Measurements from ENCODE around the gene PRKCE. TPM values are rescaled to one million over a fixed set of nuclear protein-coding genes. Genes with fewer than 3 reads are reported as not detected.
"Not testable (repeated sequence)": the region's sequence is repeated elsewhere in the genome, so short reads cannot be mapped to it uniquely, and the experiment has no call there.

Gene PRKCE
- total RNA-seq, 1 experiment from 2014 or later, result 14.0 TPM

DNA sequence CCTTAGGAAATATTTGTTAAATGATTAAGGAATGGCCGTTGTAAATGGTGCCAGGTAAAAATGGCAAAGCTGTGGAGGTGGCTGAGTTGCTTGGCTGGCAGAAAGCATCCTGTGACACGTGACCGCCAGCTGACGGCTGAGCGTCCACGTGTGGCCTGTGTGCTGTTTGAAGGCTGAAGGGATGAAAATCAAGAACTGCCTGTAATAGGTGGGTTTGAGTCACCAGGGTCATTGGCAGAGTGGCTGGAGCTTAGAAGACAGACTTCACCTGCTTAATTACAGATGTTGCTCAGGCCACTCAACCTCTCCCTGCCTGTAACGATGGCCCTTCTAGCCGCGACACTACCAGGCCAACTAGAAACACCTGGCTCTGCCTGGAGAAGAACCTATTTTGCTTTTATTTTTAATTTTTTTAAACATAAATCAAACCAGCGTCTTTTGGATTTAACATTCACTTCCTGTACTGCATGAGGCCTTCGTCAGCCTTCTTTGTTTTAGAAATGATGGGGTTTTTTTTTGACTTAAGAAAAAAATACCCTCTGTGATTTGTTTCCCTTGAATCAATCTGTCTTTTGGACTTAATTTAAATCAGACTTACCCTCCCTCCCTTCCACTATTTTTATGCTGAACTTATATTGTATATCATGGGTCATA is 206.5 kb downstream of the PRKCE start:
- in situ Hi-C loops (cut with HindIII; ENCODE audit: low pct_unique_long_range_greater_than_20kb, low sequenced_read_pairs) (no loop called here), intact Hi-C loops (cut with micrococcal nuclease; ENCODE audit: unreplicated experiment) (no loop called here)
- BruUV-seq (replicated peaks), result no TSS peak
- CTCF ChIA-PET, result no interaction called here
- no peaks in the 10 kb centered on the region for H3K36me3 ChIP-seq (ENCODE audit: control insufficient read depth, insufficient read depth, low read length)
- peaks cover 3% of the 10 kb centered on the region; the same call in 1 of the 2 replicates for H3K4me1 ChIP-seq (ENCODE audit: control insufficient read depth, insufficient read depth, low read length)
- no peak overlapping the region for H3K27ac ChIP-seq (ENCODE audit: low read length)
- H3K27me3 ChIP-seq (ENCODE audit: control insufficient read depth, insufficient read depth, low read length), result no peaks in the 10 kb centered on the region
- H3K4me3 ChIP-seq (ENCODE audit: low read depth in 2 of 2, low read length in 2 of 2), result no peak overlapping the region
- POLR2A ChIA-PET, result interaction anchor here (0.5 kb wide), 1 partner anchor 219 kb away, joined by 3 read pairs; no protein-coding TSS in a partner anchor
- H3K9me3 ChIP-seq (ENCODE audit: control insufficient read depth, insufficient read depth, low read depth, low read length), result no peaks in the 10 kb centered on the region
- ATAC-seq (no peak), DNase-seq (ENCODE audit: low read depth, low spot score) (no peak)
- no peak for TF ChIP-seq POLR2AphosphoS5 (IDR thresholded peaks at IDR 0.05; ENCODE audit: low read depth, low read length)
- no peak for TF ChIP-seq TCF7L2 (IDR thresholded peaks at IDR 0.05; ENCODE audit: low read depth, low read length)
- TF ChIP-seq, protein P1, sequence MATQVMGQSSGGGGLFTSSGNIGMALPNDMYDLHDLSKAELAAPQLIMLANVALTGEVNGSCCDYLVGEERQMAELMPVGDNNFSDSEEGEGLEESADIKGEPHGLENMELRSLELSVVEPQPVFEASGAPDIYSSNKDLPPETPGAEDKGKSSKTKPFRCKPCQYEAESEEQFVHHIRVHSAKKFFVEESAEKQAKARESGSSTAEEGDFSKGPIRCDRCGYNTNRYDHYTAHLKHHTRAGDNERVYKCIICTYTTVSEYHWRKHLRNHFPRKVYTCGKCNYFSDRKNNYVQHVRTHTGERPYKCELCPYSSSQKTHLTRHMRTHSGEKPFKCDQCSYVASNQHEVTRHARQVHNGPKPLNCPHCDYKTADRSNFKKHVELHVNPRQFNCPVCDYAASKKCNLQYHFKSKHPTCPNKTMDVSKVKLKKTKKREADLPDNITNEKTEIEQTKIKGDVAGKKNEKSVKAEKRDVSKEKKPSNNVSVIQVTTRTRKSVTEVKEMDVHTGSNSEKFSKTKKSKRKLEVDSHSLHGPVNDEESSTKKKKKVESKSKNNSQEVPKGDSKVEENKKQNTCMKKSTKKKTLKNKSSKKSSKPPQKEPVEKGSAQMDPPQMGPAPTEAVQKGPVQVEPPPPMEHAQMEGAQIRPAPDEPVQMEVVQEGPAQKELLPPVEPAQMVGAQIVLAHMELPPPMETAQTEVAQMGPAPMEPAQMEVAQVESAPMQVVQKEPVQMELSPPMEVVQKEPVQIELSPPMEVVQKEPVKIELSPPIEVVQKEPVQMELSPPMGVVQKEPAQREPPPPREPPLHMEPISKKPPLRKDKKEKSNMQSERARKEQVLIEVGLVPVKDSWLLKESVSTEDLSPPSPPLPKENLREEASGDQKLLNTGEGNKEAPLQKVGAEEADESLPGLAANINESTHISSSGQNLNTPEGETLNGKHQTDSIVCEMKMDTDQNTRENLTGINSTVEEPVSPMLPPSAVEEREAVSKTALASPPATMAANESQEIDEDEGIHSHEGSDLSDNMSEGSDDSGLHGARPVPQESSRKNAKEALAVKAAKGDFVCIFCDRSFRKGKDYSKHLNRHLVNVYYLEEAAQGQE (IDR thresholded peaks at IDR 0.05; ENCODE audit: insufficient read depth in 1 of 2, low read depth in 2 of 2, low read length in 1 of 2), result no peak
- no peak for TF ChIP-seq SIN3A (IDR thresholded peaks at IDR 0.05; ENCODE audit: borderline replicate concordance, insufficient read depth, low read depth, low read length)
- TF ChIP-seq, protein P2, sequence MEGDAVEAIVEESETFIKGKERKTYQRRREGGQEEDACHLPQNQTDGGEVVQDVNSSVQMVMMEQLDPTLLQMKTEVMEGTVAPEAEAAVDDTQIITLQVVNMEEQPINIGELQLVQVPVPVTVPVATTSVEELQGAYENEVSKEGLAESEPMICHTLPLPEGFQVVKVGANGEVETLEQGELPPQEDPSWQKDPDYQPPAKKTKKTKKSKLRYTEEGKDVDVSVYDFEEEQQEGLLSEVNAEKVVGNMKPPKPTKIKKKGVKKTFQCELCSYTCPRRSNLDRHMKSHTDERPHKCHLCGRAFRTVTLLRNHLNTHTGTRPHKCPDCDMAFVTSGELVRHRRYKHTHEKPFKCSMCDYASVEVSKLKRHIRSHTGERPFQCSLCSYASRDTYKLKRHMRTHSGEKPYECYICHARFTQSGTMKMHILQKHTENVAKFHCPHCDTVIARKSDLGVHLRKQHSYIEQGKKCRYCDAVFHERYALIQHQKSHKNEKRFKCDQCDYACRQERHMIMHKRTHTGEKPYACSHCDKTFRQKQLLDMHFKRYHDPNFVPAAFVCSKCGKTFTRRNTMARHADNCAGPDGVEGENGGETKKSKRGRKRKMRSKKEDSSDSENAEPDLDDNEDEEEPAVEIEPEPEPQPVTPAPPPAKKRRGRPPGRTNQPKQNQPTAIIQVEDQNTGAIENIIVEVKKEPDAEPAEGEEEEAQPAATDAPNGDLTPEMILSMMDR (IDR thresholded peaks at IDR 0.05), result no peak

DNA sequence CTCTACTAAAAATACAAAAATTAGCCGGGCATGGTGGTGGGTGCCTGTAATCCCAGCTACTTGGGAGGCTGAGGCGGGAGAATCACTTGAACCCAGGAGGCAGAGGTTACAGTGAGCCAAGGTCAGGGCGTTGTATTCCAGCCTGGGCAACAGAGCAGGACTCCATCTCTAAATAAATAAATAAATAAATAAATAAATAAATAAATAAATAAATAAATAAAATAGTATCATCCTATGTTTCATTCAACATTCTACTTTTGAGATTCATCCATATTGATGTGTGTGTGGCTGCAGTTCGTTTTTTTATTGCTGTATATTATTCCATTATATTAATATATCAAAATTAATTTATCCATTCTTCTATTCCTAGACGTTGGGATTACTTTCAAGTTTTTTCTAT is 207.4 kb downstream of the PRKCE start:
- ATAC-seq; H3K4me1 ChIP-seq (ENCODE audit: control insufficient read depth, insufficient read depth, low read length); H3K27me3 ChIP-seq (ENCODE audit: control insufficient read depth, insufficient read depth, low read length); H3K36me3 ChIP-seq (ENCODE audit: control insufficient read depth, insufficient read depth, low read length); in situ Hi-C loops (cut with HindIII; ENCODE audit: low pct_unique_long_range_greater_than_20kb, low sequenced_read_pairs); H3K9me3 ChIP-seq (ENCODE audit: control insufficient read depth, insufficient read depth, low read depth, low read length); CTCF ChIA-PET; H3K27ac ChIP-seq (ENCODE audit: low read length); BruUV-seq (replicated peaks); H3K4me3 ChIP-seq (ENCODE audit: low read depth in 2 of 2, low read length in 2 of 2); intact Hi-C loops (cut with micrococcal nuclease; ENCODE audit: unreplicated experiment); DNase-seq (ENCODE audit: low read depth, low spot score); POLR2A ChIA-PET: not testable (repeated sequence)

DNA sequence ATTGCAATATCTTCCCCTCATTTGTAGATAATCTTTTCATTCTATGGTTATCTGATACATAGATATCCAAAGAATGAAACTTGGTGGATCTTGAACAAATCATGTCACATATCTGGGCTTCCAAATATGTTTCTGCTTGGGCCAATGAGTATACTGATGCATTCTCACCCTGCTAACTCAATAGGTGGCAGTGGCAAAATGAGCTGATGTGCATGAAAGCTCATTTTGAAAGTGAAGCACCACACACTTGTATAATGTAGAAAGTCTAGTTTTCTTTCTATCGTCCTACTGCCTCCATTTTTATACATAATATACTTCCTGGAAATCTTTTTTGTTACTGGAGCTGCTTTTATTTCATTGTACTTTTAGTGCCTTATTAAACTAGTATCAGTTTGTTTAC is 208.2 kb downstream of the PRKCE start:
- ATAC-seq, result no peak

More for the DNA sequence above, 208.2 kb downstream of the PRKCE start:
- DNase-seq (ENCODE audit: low read depth, low spot score), result no peak
- intact Hi-C loops (cut with micrococcal nuclease; ENCODE audit: unreplicated experiment) (no loop called here), in situ Hi-C loops (cut with HindIII; ENCODE audit: low pct_unique_long_range_greater_than_20kb, low sequenced_read_pairs) (no loop called here)
- ChIA-PET POLR2A (no interaction called here), CTCF (no interaction called here)
- Histone ChIP-seq H3K4me1 (ENCODE audit: control insufficient read depth, insufficient read depth, low read length) (peaks cover 3% of the 10 kb centered on the region; the same call in 1 of the 2 replicates), H3K27me3 (ENCODE audit: control insufficient read depth, insufficient read depth, low read length) (no peaks in the 10 kb centered on the region), H3K36me3 (ENCODE audit: control insufficient read depth, insufficient read depth, low read length) (no peaks in the 10 kb centered on the region), H3K9me3 (ENCODE audit: control insufficient read depth, insufficient read depth, low read depth, low read length) (no peaks in the 10 kb centered on the region), H3K27ac (ENCODE audit: low read length) (no peak overlapping the region), H3K4me3 (ENCODE audit: low read depth in 2 of 2, low read length in 2 of 2) (no peak overlapping the region)
- BruUV-seq (replicated peaks), result no TSS peak
- TF ChIP-seq TCF7L2 (IDR thresholded peaks at IDR 0.05; ENCODE audit: low read depth, low read length), result no peak
- TF ChIP-seq POLR2AphosphoS5 (IDR thresholded peaks at IDR 0.05; ENCODE audit: low read depth, low read length), result no peak
- TF ChIP-seq, protein P1 (IDR thresholded peaks at IDR 0.05; ENCODE audit: insufficient read depth in 1 of 2, low read depth in 2 of 2, low read length in 1 of 2), result no peak
- TF ChIP-seq, protein P2 (IDR thresholded peaks at IDR 0.05), result no peak
- TF ChIP-seq SIN3A (IDR thresholded peaks at IDR 0.05; ENCODE audit: borderline replicate concordance, insufficient read depth, low read depth, low read length), result no peak
